IPS DF 6.9 (cell line): ENCODE data around the gene RAP1A.

Experiments used
- DNase-seq: peaks from one replicate; pipeline ENCODE4 v3.0.0-alpha.2; 2013; ENCODE audit warnings: low read depth, low spot score
- H3K27ac ChIP-seq: one replicate; pipeline ENCODE4 v1.5.1; 2013; ENCODE audit warnings: low read length, control low read depth
- H3K27me3 ChIP-seq: 2 replicates; pipeline ENCODE4 v1.6.1; 2013; ENCODE audit warnings: mild to moderate bottlenecking, low read length; ENCODE audit not compliant: control insufficient read depth, insufficient read depth
- H3K36me3 ChIP-seq: 2 replicates; pipeline ENCODE4 v1.6.1; 2013; ENCODE audit warnings: low read length; ENCODE audit not compliant: control insufficient read depth, insufficient read depth
- H3K4me1 ChIP-seq: 2 replicates; pipeline ENCODE4 v1.6.1; 2013; ENCODE audit warnings: low read length; ENCODE audit not compliant: control insufficient read depth, insufficient read depth
- H3K4me3 ChIP-seq: 2 replicates; pipeline ENCODE4 v1.5.1; 2013; ENCODE audit warnings: mild to moderate bottlenecking, low read length
- H3K9me3 ChIP-seq: 2 replicates; pipeline ENCODE4 v1.6.1; 2013; ENCODE audit warnings: low read length, inconsistent platforms; ENCODE audit not compliant: control insufficient read depth, insufficient read depth
- WGBS: extraction: QIAGEN DNeasy Blood & Tissue Kit; methylation state at CpG from one replicate; pipeline ENCODE4 v1.1.7; 2013; ENCODE audit warnings: mixed read lengths, missing lambda C conversion rate; ENCODE audit not compliant: insufficient read length, insufficient coverage; 5-methylcytosine and 5-hydroxymethylcytosine counted together

RAP1A gene

GRCh38 chr1:111734856-111735255 lies 115.3 kb downstream of the RAP1A start:
- no peaks in the 10 kb centered on the region for H3K9me3 ChIP-seq
- DNase-seq: no peak
- H3K27ac ChIP-seq: no peak overlapping the region
- peaks cover 12% of the 10 kb centered on the region for H3K4me1 ChIP-seq
- no peaks in the 10 kb centered on the region for H3K36me3 ChIP-seq
- H3K27me3 ChIP-seq: no peaks in the 10 kb centered on the region
- no peak overlapping the region for H3K4me3 ChIP-seq
- no CpG with 5 or more reads among the region's 3 CpGs for WGBS

DNA sequence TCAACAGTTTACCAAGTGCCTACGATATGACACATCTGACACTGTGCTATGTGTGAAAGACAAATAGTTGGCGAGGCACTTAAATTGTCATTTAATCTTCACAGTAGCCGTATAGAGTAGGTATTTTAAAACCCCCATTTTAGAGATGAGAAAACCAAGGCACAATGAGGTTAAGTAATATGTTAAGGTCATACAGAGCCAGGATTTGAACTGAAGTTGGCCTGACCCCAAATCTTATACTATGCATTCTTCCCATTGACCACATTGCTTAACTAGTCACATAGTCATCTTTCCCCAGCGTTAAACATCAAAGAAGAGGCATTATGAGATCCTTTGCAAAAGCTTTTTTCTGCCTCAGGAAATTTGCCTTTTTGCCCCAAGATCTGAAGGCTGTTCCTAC lies 115.7 kb downstream of the RAP1A start:
- no peak overlapping the region for H3K27ac ChIP-seq
- DNase-seq: no peak
- no peaks in the 10 kb centered on the region for H3K27me3 ChIP-seq
- no peaks in the 10 kb centered on the region for H3K9me3 ChIP-seq
- H3K4me3 ChIP-seq: no peak overlapping the region
- no peaks in the 10 kb centered on the region for H3K36me3 ChIP-seq
- peaks cover 12% of the 10 kb centered on the region for H3K4me1 ChIP-seq
- WGBS: no CpG with 5 or more reads among the region's 4 CpGs

DNA sequence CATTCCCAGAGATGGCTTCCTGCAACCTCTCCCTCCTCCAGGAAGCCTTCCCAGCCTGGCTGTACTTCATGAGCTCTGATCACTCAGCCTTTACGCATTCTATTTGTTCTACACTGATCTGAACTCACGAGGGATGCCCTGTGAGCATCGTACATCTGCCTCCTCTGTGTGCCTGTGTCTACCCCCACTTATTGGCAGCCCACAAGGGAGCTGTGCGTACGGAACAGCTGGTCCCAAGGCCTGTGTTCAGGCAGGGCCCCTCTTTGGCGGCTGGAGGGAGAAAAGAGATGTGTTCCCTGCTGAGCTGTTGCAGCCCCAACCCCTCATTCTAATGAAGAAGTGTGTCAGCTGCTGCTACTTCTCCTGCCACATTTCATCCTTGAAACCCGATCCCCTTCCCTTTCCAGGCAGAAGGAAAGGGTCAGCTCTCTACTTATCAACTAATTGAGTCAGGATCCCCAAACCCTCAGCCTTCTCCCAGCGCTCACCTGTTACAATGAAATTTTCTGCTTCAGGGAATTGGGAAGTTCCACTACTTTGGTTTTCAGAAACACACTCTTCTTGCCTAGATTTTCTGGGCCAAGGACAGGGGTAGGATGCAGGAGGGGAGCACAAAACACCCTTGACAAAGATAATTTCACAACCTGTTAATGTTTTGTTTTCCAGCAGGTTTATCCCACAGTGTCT lies 116.4 kb downstream of the RAP1A start:
- DNase-seq: no peak
- WGBS: no CpG with 5 or more reads among the region's 8 CpGs

DNA sequence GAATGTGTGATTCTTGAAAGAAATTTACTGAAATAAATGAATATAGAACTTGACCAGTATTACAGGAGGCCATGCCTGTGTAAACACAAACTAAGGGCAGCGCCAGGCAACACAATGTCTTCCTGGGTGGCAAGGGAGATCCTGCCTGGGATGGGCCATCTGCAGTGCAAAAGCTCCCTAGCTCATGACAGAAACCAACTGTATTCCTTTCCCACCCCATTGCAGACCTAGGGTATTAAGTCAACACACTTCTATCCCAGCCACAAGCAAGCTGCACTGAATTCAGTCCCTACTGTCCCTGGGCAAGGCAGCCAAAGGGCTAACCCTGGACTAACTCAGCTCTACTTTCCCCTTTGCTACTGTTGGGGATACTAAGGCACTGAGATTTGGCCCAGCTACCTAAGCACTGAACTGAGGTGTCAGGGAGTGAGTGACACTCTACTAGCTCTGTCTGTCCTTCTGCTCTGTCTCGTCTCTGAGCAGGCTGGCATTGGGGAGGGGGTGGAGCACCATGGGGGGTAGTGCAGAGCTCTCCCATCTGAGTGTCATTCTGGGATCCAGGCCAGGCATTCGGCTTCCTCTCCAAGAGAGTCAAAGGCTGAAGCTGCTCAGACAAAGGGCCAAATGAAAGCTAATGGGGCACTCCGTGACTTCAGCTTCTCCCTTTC lies 117.1 kb downstream of the RAP1A start:
- no peaks in the 10 kb centered on the region for H3K27me3 ChIP-seq
- H3K9me3 ChIP-seq: no peaks in the 10 kb centered on the region
- H3K4me3 ChIP-seq: no peak overlapping the region
- no peak for DNase-seq
- no peak overlapping the region for H3K27ac ChIP-seq
- no CpG with 5 or more reads among the region's 4 CpGs for WGBS
- H3K4me1 ChIP-seq: peaks cover 12% of the 10 kb centered on the region
- H3K36me3 ChIP-seq: no peaks in the 10 kb centered on the region

More for the DNA sequence above, 116.4 kb downstream of the RAP1A start:
- Histone ChIP-seq H3K27ac (no peak overlapping the region), H3K36me3 (no peaks in the 10 kb centered on the region), H3K9me3 (no peaks in the 10 kb centered on the region), H3K27me3 (no peaks in the 10 kb centered on the region), H3K4me3 (no peak overlapping the region), H3K4me1 (peaks cover 12% of the 10 kb centered on the region)

- Histone ChIP-seq H3K27ac (no peak overlapping the region), H3K27me3 (no peaks in the 10 kb centered on the region), H3K9me3 (no peaks in the 10 kb centered on the region), H3K4me1 (peaks cover 12% of the 10 kb centered on the region), H3K4me3 (peak overlapping the region; percentile 80; the same call in 1 of the 2 replicates), H3K36me3 (no peaks in the 10 kb centered on the region)
- no CpG with 5 or more reads among the region's 8 CpGs for WGBS
- DNase-seq: no peak
Observed at GRCh38 chr1:111737216-111738132, 117.9 kb downstream of the RAP1A start.

- H3K4me3 ChIP-seq: peak overlapping the region; percentile 80; the same call in 1 of the 2 replicates
- H3K36me3 ChIP-seq: no peaks in the 10 kb centered on the region
- no CpG with 5 or more reads among the region's 9 CpGs for WGBS
- peaks cover 12% of the 10 kb centered on the region for H3K4me1 ChIP-seq
- H3K27ac ChIP-seq: no peak overlapping the region
- no peak for DNase-seq
- no peaks in the 10 kb centered on the region for H3K27me3 ChIP-seq
- H3K9me3 ChIP-seq: no peaks in the 10 kb centered on the region
Observed at GRCh38 chr1:111738133-111738435, 118.5 kb downstream of the RAP1A start.

DNA sequence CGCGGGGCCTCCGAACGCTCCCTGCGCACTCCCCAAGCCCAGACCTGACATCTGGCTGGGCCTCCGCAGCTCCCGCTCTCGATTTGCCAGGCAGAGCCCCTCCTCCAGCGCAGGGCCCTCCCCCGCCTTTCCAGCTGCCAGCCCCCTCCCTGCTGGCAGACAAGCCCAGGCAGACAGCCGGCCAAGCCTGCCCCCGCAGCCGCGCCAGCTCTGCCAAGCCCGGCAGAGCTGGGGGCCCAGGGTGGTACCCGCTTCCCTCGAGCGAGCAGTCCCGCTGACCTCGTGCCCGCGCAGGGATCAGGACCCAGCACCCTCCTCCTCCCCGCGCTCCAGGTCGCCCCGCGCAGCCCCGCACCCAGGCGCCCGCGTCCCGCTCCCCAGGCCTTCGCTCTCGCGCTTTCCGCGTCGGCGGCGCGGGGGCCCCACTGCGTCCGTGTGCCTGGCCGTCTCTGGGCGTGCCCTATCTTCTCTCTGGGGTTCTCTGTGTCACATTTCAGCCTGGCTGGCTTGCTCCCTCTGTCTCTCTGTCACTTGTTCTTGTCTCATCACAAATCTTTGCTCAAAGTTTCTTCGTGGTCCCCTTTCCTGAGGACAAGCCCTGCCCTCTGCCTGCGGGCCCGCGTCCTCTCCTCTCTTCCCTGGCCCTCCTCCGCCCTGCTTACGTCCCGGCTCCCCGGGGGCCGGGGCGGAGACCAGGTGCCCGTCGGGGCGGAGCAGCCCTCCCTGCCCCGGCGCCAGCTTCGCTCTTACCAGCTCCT lies 119.0 kb downstream of the RAP1A start:
- no peak for DNase-seq
- no peaks in the 10 kb centered on the region for H3K27me3 ChIP-seq
- H3K9me3 ChIP-seq: no peaks in the 10 kb centered on the region
- no peaks in the 10 kb centered on the region for H3K36me3 ChIP-seq
- H3K4me3 ChIP-seq: peak overlapping the region; percentile 80
- H3K27ac ChIP-seq: no peak overlapping the region
- H3K4me1 ChIP-seq: peaks cover 12% of the 10 kb centered on the region
- no CpG with 5 or more reads among the region's 61 CpGs for WGBS

DNA sequence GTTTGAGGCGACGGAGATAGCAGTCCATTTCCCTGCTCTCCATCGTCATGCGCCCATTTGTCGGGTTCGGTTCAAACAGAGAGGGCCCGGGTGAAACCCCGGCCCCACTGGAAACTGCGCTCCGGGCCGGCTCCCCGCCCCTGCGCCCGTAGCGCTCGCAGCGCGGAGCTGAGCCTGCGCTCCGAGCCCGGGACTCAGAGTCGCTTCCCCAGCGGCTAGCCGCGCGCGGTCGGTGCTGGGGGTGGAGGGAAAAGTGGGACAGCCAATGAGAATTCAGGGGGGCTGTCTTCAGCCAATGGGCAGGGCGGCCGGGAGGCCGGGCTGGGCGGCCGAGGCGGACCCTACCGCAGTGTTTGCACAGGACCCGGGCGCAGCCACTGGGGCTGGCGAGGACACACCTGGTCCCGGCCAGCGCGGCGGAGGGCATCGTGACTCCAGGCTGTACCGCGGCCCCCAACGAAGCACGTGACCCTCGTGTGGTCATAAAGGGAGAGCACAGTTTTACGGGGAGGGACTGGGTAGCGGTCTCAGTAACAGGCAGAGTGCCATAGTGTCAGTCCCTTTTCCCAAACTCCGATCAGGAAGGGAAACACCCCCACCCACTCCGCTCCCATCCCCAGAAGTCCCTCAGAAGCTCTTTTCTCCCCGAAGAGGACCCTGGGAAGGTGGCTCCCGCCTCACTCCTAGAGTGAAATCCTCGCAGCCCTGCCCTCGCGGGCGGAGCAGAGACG lies 119.8 kb downstream of the RAP1A start, which contains the start of gene INKA2:
INKA2 (minus strand) TSS at position 202 of the 731 bp plus-strand sequence; CDS start at position 49, 153 bp downstream.
- WGBS: no CpG with 5 or more reads among the region's 59 CpGs
- Histone ChIP-seq H3K4me3 (peak within 1 kb of the TSS; percentile 80), H3K9me3 (no peaks in the 10 kb centered on the region), H3K27me3 (no peaks in the 10 kb centered on the region), H3K36me3 (no peaks in the 10 kb centered on the region), H3K27ac (no peak within 1 kb of the TSS), H3K4me1 (peaks cover 12% of the 10 kb centered on the region)
- peak; percentile 82 for DNase-seq

DNA sequence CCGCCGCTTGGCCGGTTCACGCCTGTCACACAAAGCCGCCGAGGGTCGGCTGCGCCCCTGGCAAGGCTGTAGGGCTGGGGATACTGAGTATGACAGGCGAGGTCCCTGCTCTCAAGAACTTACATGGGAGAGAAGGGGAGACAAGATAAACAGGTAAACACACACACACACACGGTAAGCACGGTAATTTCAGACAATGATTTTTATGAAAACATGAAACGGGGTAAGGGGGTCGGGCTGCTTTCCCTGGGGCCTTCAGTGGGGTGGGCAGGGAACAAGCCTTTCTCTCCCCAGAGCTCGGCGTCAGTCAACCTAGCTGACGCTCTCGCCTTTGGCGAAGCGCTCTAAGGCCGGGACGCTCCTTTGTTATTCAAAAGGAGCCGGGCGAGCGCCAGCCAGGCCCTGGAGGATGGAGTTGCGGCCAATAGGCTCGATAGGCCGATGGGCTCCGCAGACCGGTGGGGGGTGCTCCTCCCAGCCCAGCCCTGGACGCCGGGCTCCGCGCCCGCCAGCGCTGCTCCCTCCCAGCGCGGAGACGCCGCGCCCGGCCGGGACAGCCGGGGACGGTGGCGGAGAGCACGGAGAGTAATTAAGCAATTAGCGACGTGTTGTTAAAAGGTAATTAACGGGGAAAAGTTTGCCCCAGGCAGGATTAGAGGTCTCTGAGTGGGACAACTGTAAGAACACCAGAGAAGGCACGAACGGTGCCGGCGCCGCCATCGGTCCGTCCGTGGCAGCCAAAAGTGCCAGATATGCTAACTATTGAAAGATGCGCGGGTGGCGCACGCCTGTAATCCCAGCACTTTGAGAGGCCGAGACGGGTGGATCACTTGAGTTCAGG lies 120.6 kb downstream of the RAP1A start:
- Histone ChIP-seq H3K27me3 (no peaks in the 10 kb centered on the region), H3K36me3 (no peaks in the 10 kb centered on the region), H3K4me3 (peak overlapping the region; percentile 80; the same call in 1 of the 2 replicates), H3K9me3 (no peaks in the 10 kb centered on the region), H3K27ac (no peak overlapping the region), H3K4me1 (peaks cover 12% of the 10 kb centered on the region)
- DNase-seq: no peak
- no CpG with 5 or more reads among the region's 63 CpGs for WGBS
